SK-N-SH treated with all-trans-retinoic acid at 6 μM for 48 hours (cell line): ENCODE data around the gene PROZ.

Source experiments
- ATAC-seq: fragments of 200-7000 bp; cut with Tn5 transposase; 3 replicates; pipeline ENCODE4 v1.9.1; 2020; ENCODE audit warnings: mild to moderate bottlenecking, moderate library complexity
- CSDC2 ChIP-seq: fragments of 250-450 bp; sonication (Bioruptor Pico); IDR thresholded peaks from 2 replicates; pipeline ENCODE4 v1.5.0; 2020; ENCODE audit warnings: mild to moderate bottlenecking, moderate library complexity
- CSRNP3 ChIP-seq: fragments of 250-450 bp; sonication (Bioruptor Pico); IDR thresholded peaks from 2 replicates; pipeline ENCODE4 v1.5.1; 2021; ENCODE audit warnings: mild to moderate bottlenecking, moderate library complexity
- ESRRG ChIP-seq: fragments of 250-450 bp; sonication (Bioruptor Pico); IDR thresholded peaks from 2 replicates; pipeline ENCODE4 v1.6.1; 2021; ENCODE audit warnings: mild to moderate bottlenecking
- GLIS3 ChIP-seq: fragments of 250-450 bp; sonication (Bioruptor Pico); IDR thresholded peaks from 2 replicates; pipeline ENCODE4 v1.5.0; 2020; ENCODE audit warnings: mild to moderate bottlenecking, moderate library complexity
- ISL1 ChIP-seq: fragments of 250-450 bp; sonication (Bioruptor Pico); IDR thresholded peaks from 2 replicates; pipeline ENCODE4 v2.1.2; 2022; ENCODE audit warnings: mild to moderate bottlenecking, moderate library complexity
- OSR1 ChIP-seq: fragments of 250-450 bp; sonication (Bioruptor Pico); IDR thresholded peaks from 2 replicates; pipeline ENCODE4 v1.8.0; 2022; ENCODE audit warnings: moderate library complexity, mild to moderate bottlenecking, inconsistent platforms
- PATZ1 ChIP-seq: fragments of 250-450 bp; sonication (Bioruptor Pico); IDR thresholded peaks from 2 replicates; pipeline ENCODE4 v1.8.0; 2020; ENCODE audit warnings: mild to moderate bottlenecking, moderate library complexity, borderline replicate concordance
- POU6F1 ChIP-seq: fragments of 250-450 bp; sonication (Bioruptor Pico); IDR thresholded peaks from 2 replicates; pipeline ENCODE4 v1.8.0; 2021; ENCODE audit warnings: low read depth, mild to moderate bottlenecking, moderate library complexity, borderline replicate concordance
- PPARA ChIP-seq: fragments of 250-450 bp; sonication (Bioruptor Pico); IDR thresholded peaks from 2 replicates; pipeline ENCODE4 v1.5.0; 2020; ENCODE audit warnings: mild to moderate bottlenecking, borderline replicate concordance
- SNAI2 ChIP-seq: fragments of 250-450 bp; sonication (Bioruptor Pico); IDR thresholded peaks from 2 replicates; pipeline ENCODE4 v1.5.0; 2020; ENCODE audit warnings: mild to moderate bottlenecking, moderate library complexity
- TCF4 ChIP-seq: fragments of 250-450 bp; sonication (Bioruptor Pico); IDR thresholded peaks from 2 replicates; pipeline ENCODE4 v1.8.0; 2021; ENCODE audit warnings: mild to moderate bottlenecking, moderate library complexity, borderline replicate concordance
- TSHZ2 ChIP-seq: fragments of 250-450 bp; sonication (Bioruptor Pico); IDR thresholded peaks from 2 replicates; pipeline ENCODE4 v1.5.0; 2020; ENCODE audit warnings: mild to moderate bottlenecking, moderate library complexity
- ZC3H10 ChIP-seq: fragments of 250-450 bp; sonication (Bioruptor Pico); IDR thresholded peaks from 2 replicates; pipeline ENCODE4 v1.5.1; 2021; ENCODE audit warnings: mild to moderate bottlenecking, moderate library complexity
- ZFP3 ChIP-seq: fragments of 250-450 bp; sonication (Bioruptor Pico); IDR thresholded peaks from 2 replicates; pipeline ENCODE4 v1.5.0; 2020; ENCODE audit warnings: mild to moderate bottlenecking, moderate library complexity
- ZFP30 ChIP-seq: fragments of 450-650 bp; formaldehyde crosslinking; IDR thresholded peaks from 2 replicates; pipeline ENCODE4 v1.5.0; 2022; ENCODE audit warnings: mild to moderate bottlenecking, moderate library complexity
- ZNF565 ChIP-seq: fragments of 450-650 bp; formaldehyde crosslinking; conservative IDR thresholded peaks from 2 replicates; pipeline ENCODE4 v1.5.0; 2020; ENCODE audit warnings: low read depth, mild to moderate bottlenecking, moderate library complexity

PROZ gene

GRCh38 chr13:113211774-113212173, 53.3 kb downstream of the PROZ start:
- TF ChIP-seq ZFP30 = no peak
- TF ChIP-seq ZC3H10 (CRISPR knock-in tag) = no peak
- TF ChIP-seq CSRNP3 (CRISPR knock-in tag) = no peak
- TF ChIP-seq ZNF565 (CRISPR knock-in tag) = no peak
- TF ChIP-seq OSR1 (CRISPR knock-in tag) = no peak
- no peak for TF ChIP-seq PATZ1 (CRISPR knock-in tag)
- TF ChIP-seq SNAI2 = no peak
- no peak for TF ChIP-seq PPARA (CRISPR knock-in tag)
- no peak for TF ChIP-seq CSDC2 (CRISPR knock-in tag)
- no peak for TF ChIP-seq ESRRG
- no peak for TF ChIP-seq TCF4 (CRISPR knock-in tag)
- TF ChIP-seq POU6F1 (CRISPR knock-in tag) = no peak
- no peak for TF ChIP-seq ISL1 (CRISPR knock-in tag)
- no peak for ATAC-seq

GRCh38 chr13:113216254-113217048, 58.0 kb downstream of the PROZ start:
- no peak for TF ChIP-seq CSRNP3 (CRISPR knock-in tag)
- 0 out of 2 replicates have a peak, but pooled peaks have one; percentile 17 for TF ChIP-seq ZFP3 (CRISPR knock-in tag)
- ATAC-seq = peak; percentile 88

- ATAC-seq = no peak
- TF ChIP-seq POU6F1 (CRISPR knock-in tag) (no peak), ISL1 (CRISPR knock-in tag) (no peak), TSHZ2 (CRISPR knock-in tag) (no peak), CSDC2 (CRISPR knock-in tag) (no peak), PATZ1 (CRISPR knock-in tag) (no peak), GLIS3 (CRISPR knock-in tag) (no peak), ZC3H10 (CRISPR knock-in tag) (no peak), OSR1 (CRISPR knock-in tag) (no peak)
Observed at GRCh38 chr13:113218586-113218985, 60.1 kb downstream of the PROZ start.
